ENCODE results near the gene ECM2.

The ECM2 gene

GRCh38 chr9:92476962-92477361 lies 58.8 kb downstream of the ECM2 start:
- H3K27ac ChIP-seq = no peak overlapping the region
- TF ChIP-seq CTCF (conservative IDR thresholded peaks at IDR 0.05) = no peak

- no peak for TF ChIP-seq CTCF (conservative IDR thresholded peaks at IDR 0.05)
- no peak overlapping the region for H3K27ac ChIP-seq
These were observed 61.2 kb downstream of the ECM2 start for GRCh38 chr9:92474587-92474986.

GRCh38 chr9:92468206-92468605 lies 67.6 kb downstream of the ECM2 start:
- TF ChIP-seq CTCF (conservative IDR thresholded peaks at IDR 0.05) = no peak
- H3K27ac ChIP-seq = no peak overlapping the region

- no peak for TF ChIP-seq CTCF (conservative IDR thresholded peaks at IDR 0.05)
- no peak overlapping the region for H3K27ac ChIP-seq
These were observed 68.3 kb downstream of the ECM2 start for GRCh38 chr9:92467511-92467910.

GRCh38 chr9:92467041-92467440 lies 68.7 kb downstream of the ECM2 start:
- no peak for TF ChIP-seq CTCF (conservative IDR thresholded peaks at IDR 0.05)
- no peak overlapping the region for H3K27ac ChIP-seq

GRCh38 chr9:92463984-92464383 lies 71.8 kb downstream of the ECM2 start:
- TF ChIP-seq CTCF (conservative IDR thresholded peaks at IDR 0.05) = no peak
- H3K27ac ChIP-seq = no peak overlapping the region

- no peak overlapping the region for H3K27ac ChIP-seq
- TF ChIP-seq CTCF (conservative IDR thresholded peaks at IDR 0.05) = no peak
These were observed 72.4 kb downstream of the ECM2 start for GRCh38 chr9:92463387-92463786.

- TF ChIP-seq CTCF (conservative IDR thresholded peaks at IDR 0.05) = no peak
- no peak overlapping the region for H3K27ac ChIP-seq
These were observed 78.2 kb downstream of the ECM2 start for GRCh38 chr9:92457576-92457975.
